Adipocyte (in vitro differentiated cells): Measurements from ENCODE around the gene TMPRSS13.
A peak's percentile ranks its signal among the peaks of the same experiment; 100 is the strongest.

ENCODE experiments used
- DNase-seq: peaks from one replicate; pipeline ENCODE4 v3.0.0-alpha.2; 2015; ENCODE audit warnings: low read depth
- H3K27me3 ChIP-seq: replicated peaks from 2 replicates; pipeline ENCODE4 v1.7.0; 2013; ENCODE audit warnings: mild to moderate bottlenecking, low read length, moderate library complexity; ENCODE audit not compliant: control insufficient read depth, insufficient read depth
- H3K36me3 ChIP-seq: 2 replicates; pipeline ENCODE4 v1.7.0; 2013; ENCODE audit warnings: low read length, mild to moderate bottlenecking, moderate library complexity; ENCODE audit not compliant: control insufficient read depth, insufficient read depth, severe bottlenecking
- H3K4me1 ChIP-seq: 2 replicates; pipeline ENCODE4 v1.7.0; 2013; ENCODE audit warnings: mild to moderate bottlenecking, low read length, moderate library complexity; ENCODE audit not compliant: control insufficient read depth, insufficient read depth
- H3K4me3 ChIP-seq: 2 replicates; pipeline ENCODE4 v1.7.0; 2013; ENCODE audit warnings: mild to moderate bottlenecking, low read length, moderate library complexity
- H3K9ac ChIP-seq: 2 replicates; pipeline ENCODE4 v1.7.0; 2013; ENCODE audit warnings: mild to moderate bottlenecking, low read length, moderate library complexity
- H3K9me3 ChIP-seq: 2 replicates; pipeline ENCODE4 v1.7.0; 2013; ENCODE audit warnings: mild to moderate bottlenecking, low read length, moderate library complexity; ENCODE audit not compliant: control insufficient read depth

Gene TMPRSS13

GRCh38 chr11:117908959-117909610 is 20.1 kb downstream of the TMPRSS13 start:
- H3K27me3 ChIP-seq = peaks cover 24% of the 10 kb centered on the region
- no peak for DNase-seq

GRCh38 chr11:117908109-117908895 is 20.9 kb downstream of the TMPRSS13 start:
- no peaks in the 10 kb centered on the region for H3K36me3 ChIP-seq
- H3K9ac ChIP-seq = no peak overlapping the region
- no peaks in the 10 kb centered on the region for H3K9me3 ChIP-seq
- H3K27me3 ChIP-seq = peaks cover 19% of the 10 kb centered on the region
- H3K4me1 ChIP-seq = peaks cover 14% of the 10 kb centered on the region
- no peak for DNase-seq
- no peak overlapping the region for H3K4me3 ChIP-seq

More at GRCh38 chr11:117908959-117909610, 20.1 kb downstream of the TMPRSS13 start:
- Histone ChIP-seq H3K36me3 (no peaks in the 10 kb centered on the region), H3K9ac (no peak overlapping the region), H3K9me3 (no peaks in the 10 kb centered on the region), H3K4me1 (peaks cover 14% of the 10 kb centered on the region), H3K4me3 (no peak overlapping the region)

GRCh38 chr11:117907276-117908108 is 21.7 kb downstream of the TMPRSS13 start:
- Histone ChIP-seq H3K4me1 (peaks cover 14% of the 10 kb centered on the region), H3K36me3 (no peaks in the 10 kb centered on the region), H3K9me3 (no peaks in the 10 kb centered on the region), H3K4me3 (no peak overlapping the region), H3K9ac (no peak overlapping the region), H3K27me3 (peaks cover 19% of the 10 kb centered on the region)
- peak; percentile 71 for DNase-seq

- H3K9me3 ChIP-seq = no peaks in the 10 kb centered on the region
- H3K9ac ChIP-seq = no peak overlapping the region
- DNase-seq = no peak
- H3K27me3 ChIP-seq = peaks cover 19% of the 10 kb centered on the region
- peaks cover 14% of the 10 kb centered on the region for H3K4me1 ChIP-seq
- no peak overlapping the region for H3K4me3 ChIP-seq
- no peaks in the 10 kb centered on the region for H3K36me3 ChIP-seq
These were observed 22.5 kb downstream of the TMPRSS13 start for GRCh38 chr11:117906710-117907109.

GRCh38 chr11:117906126-117906525 is 23.1 kb downstream of the TMPRSS13 start:
- H3K9ac ChIP-seq = no peak overlapping the region
- no peaks in the 10 kb centered on the region for H3K36me3 ChIP-seq
- no peak for DNase-seq

GRCh38 chr11:117905524-117905923 is 23.7 kb downstream of the TMPRSS13 start:
- H3K27me3 ChIP-seq = peaks cover 9% of the 10 kb centered on the region
- no peaks in the 10 kb centered on the region for H3K36me3 ChIP-seq
- H3K4me1 ChIP-seq = peaks cover 14% of the 10 kb centered on the region
- no peak overlapping the region for H3K4me3 ChIP-seq
- no peaks in the 10 kb centered on the region for H3K9me3 ChIP-seq
- DNase-seq = no peak
- no peak overlapping the region for H3K9ac ChIP-seq

More at GRCh38 chr11:117906126-117906525, 23.1 kb downstream of the TMPRSS13 start:
- Histone ChIP-seq H3K9me3 (no peaks in the 10 kb centered on the region), H3K27me3 (peaks cover 15% of the 10 kb centered on the region), H3K4me1 (peaks cover 14% of the 10 kb centered on the region), H3K4me3 (no peak overlapping the region)

- Histone ChIP-seq H3K9me3 (no peaks in the 10 kb centered on the region), H3K27me3 (peaks cover 10% of the 10 kb centered on the region), H3K36me3 (no peaks in the 10 kb centered on the region), H3K4me1 (peaks cover 14% of the 10 kb centered on the region), H3K4me3 (no peak overlapping the region), H3K9ac (no peak overlapping the region)
- no peak for DNase-seq
These were observed 25.5 kb downstream of the TMPRSS13 start for GRCh38 chr11:117903505-117904382.

- Histone ChIP-seq H3K36me3 (no peaks in the 10 kb centered on the region), H3K9me3 (no peaks in the 10 kb centered on the region), H3K27me3 (peaks cover 15% of the 10 kb centered on the region), H3K9ac (no peak overlapping the region), H3K4me3 (no peak overlapping the region), H3K4me1 (peaks cover 8% of the 10 kb centered on the region)
- no peak for DNase-seq
These were observed 27.0 kb downstream of the TMPRSS13 start for GRCh38 chr11:117902001-117902845.

GRCh38 chr11:117901601-117902000 is 27.6 kb downstream of the TMPRSS13 start:
- Histone ChIP-seq H3K4me3 (no peak overlapping the region), H3K27me3 (peaks cover 15% of the 10 kb centered on the region), H3K9me3 (no peaks in the 10 kb centered on the region), H3K4me1 (peaks cover 3% of the 10 kb centered on the region), H3K36me3 (no peaks in the 10 kb centered on the region), H3K9ac (no peak overlapping the region)
- DNase-seq = no peak
